NCI-H2171 treated with DMSO at 0.1 percent for 48 hours (cell line): ENCODE measurements around the gene SPZ1.
A peak's percentile ranks its signal among the peaks of the same experiment; 100 is the strongest.
"Not testable (repeated sequence)": the region's sequence is repeated elsewhere in the genome, so short reads cannot be mapped to it uniquely, and the experiment has no call there.

Source experiments
- DNase-seq: peaks from one replicate; lab custom pipeline; 2025; lab: John Stamatoyannopoulos, UW

The SPZ1 gene

DNA sequence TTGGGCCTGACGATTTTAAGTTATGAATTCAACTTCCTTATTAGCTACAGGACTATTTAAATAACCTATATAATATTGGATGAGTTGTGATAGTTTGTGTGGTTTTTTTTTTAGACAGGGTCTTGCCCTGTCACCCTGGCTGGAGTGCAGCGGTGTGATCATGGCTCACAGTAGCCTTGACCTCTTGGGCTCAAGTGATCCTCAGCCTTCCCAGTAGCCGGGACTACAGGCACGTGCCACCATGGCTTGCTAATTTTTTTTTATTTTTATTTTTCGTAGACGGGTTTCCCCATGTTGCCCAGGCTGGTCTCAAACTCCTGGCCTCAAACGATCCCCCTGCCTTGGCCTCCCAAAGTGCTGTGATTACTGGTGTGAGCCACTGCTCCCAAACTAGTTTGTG lies 17.6 kb downstream of the SPZ1 start:
- DNase-seq, result no peak

GRCh38 chr5:80339116-80339515 lies 19.3 kb downstream of the SPZ1 start:
- no peak for DNase-seq

GRCh38 chr5:80341016-80341775 lies 21.4 kb downstream of the SPZ1 start:
- DNase-seq, result no peak

- DNase-seq, result no peak
Observed at GRCh38 chr5:80343067-80343466, 23.3 kb downstream of the SPZ1 start.

DNA sequence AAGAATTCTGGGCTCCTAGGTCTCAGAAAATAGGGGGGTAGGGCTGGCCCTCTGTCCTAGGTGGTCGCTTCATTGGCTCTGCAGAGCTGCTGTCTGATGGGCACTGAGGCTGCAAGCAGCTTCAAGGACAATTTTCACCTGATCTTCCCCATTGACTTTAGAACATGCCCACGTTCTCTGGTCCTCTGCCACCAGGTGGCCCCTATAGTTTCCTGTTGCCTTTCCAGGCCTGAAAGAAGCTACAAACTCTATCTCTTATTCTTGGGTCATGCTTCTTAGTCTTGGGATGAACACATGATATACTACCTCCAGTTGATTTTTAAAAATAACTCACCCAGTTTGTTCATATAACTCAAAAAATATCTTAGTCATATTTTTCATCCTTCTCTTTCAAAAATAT lies 26.3 kb downstream of the SPZ1 start:
- peak; percentile 1 for DNase-seq

- no peak for DNase-seq
Observed at GRCh38 chr5:80348171-80348570, 28.4 kb downstream of the SPZ1 start.

DNA sequence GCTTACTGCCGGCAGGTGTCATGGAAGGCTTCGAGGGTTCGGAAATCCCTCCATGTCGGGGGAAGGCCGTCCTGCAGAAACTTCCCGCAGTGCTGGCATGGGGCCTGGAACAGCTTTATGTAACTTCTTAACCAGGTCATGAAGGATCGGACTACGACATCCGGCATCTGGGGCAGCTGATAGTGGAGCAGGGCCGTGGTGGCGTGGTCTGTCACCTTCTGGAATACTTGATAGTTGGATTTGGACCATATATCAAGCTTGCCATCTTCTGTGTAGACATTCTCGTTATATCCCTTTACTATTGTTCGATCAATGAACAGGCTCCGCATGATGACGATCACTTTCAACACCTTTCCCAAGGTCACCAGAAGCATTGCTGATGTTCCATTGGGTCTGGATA lies 31.2 kb downstream of the SPZ1 start:
- DNase-seq, result not testable (repeated sequence)

DNA sequence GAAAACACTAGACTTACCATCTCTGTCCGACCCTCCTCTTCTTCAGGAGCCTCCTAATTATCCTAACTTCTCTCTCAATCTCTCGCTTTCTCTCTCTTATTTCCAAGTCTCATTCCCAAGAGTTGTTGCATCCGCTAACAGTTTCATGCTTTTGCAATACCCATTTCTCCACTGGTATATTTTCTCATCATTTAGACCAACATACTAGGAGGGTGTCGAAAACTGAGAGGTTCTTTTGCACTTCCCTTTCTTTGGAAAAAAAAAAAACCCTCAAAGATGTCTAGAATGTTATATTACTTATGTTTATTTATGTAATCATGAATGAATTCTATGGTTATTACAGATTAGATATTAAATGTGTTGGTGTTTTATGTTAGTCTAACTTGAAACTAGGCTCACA lies 35.9 kb downstream of the SPZ1 start:
- DNase-seq, result no peak

GRCh38 chr5:80357671-80358070 lies 37.9 kb downstream of the SPZ1 start:
- no peak for DNase-seq

DNA sequence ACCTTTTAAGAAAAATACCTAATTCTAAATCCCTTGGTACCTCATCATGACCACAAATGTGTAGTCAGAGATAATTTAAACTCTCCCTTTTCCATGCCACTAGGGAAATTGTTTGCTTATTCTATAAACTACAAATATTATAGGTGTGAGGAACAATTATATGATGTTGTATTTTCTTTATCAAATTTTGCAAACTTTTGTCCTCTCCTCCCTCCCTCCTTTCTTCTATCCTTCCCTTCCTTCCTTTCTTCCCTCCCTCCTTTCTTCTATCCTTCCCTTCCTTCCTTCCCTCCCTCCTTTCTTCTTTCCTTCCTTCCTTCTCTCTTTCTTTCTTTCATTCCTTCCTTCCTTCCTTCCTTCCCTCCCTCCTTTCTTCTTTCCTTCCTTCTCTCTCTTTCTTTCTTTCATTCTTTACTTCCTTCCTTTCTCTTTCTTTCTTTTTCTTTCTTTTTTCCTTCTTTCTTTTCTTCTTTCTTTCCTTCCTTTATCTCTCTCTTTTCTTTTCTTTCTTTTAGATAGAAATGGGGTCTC lies 41.2 kb downstream of the SPZ1 start:
- no peak for DNase-seq

- no peak for DNase-seq
Observed at GRCh38 chr5:80364892-80365291, 45.1 kb downstream of the SPZ1 start.

DNA sequence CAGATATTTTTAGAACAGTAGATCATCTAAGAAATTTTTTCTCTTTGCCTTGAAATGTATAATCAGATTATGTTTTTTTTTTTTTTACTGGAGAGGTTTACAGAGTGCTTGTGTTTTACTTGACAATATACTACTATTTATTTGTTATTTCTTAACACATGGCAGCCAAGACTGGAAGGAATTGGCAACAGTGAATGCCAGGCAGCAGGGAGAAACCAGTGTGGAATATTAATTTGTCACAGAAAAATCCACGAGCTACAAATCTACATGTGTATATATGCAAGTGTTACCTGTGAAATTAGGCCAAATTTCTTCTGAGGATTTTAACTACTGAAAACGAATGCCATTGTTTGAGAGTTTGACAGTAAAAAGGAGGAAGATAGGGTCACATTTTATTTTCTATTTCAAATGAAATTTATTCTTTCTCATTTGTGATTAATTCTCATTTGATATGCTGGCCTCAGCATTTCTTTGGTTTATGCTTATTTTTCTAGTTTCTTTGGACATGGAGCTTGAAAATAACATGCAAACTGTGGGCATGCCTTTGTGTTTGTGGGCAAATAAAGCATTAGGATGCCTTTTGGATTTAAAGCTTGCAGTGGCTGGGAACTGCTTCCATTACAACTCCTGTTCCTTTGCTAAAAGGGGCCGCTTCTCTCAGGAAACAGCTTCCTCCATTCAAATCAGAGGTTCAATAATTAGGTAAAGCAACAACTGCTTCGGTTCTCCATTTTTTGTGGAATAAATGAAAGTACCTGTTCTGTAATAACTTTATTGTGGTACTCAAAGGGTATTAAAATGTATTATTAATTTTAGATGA lies 49.1 kb downstream of the SPZ1 start:
- DNase-seq, result no peak

DNA sequence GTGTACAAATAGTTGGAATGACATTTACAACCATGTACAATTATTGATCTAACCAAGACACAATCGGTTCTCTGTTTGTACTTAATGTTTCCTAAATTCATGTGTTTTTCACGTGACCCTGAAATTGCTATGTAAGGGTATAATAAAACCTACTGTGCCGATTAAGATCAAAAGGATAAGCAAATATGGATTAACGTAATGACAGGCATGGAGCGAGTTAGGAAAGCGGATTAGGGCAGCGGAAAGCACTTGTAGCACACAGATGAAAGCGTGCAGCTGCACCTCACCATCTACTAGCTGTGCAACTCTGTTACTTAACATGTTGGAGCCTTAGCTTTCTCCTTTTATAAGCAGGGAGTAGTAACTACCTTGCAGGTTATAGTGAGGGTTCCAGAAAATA lies 49.7 kb downstream of the SPZ1 start:
- DNase-seq, result no peak

- no peak for DNase-seq
Observed at GRCh38 chr5:80370390-80370789, 50.6 kb downstream of the SPZ1 start.
